HEK293 (cell line): ENCODE data around the gene RDH12.

Source experiments
- ZBTB8A ChIP-seq: fragments of 450-650 bp; formaldehyde crosslinking; IDR thresholded peaks from 2 replicates; pipeline ENCODE4 v1.5.1; 2016; ENCODE audit warnings: missing biosample characterization, missing genetic modification characterization
- ZIC2 ChIP-seq: fragments of 450-650 bp; formaldehyde crosslinking; IDR thresholded peaks from 2 replicates; pipeline ENCODE4 v1.5.1; 2016; ENCODE audit warnings: missing biosample characterization, missing genetic modification characterization
- ZNF133 ChIP-seq: fragments of 450-650 bp; formaldehyde crosslinking; IDR thresholded peaks from 2 replicates; pipeline ENCODE4 v1.5.1; 2016; ENCODE audit warnings: missing biosample characterization, missing genetic modification characterization
- TF ChIP-seq, protein P1 (sequence below): fragments of 450-650 bp; formaldehyde crosslinking; IDR thresholded peaks from 2 replicates; pipeline ENCODE4 v1.5.1; 2016; ENCODE audit warnings: missing biosample characterization, missing genetic modification characterization
- TF ChIP-seq, protein P2 (sequence below): fragments of 450-650 bp; formaldehyde crosslinking; IDR thresholded peaks from 2 replicates; pipeline ENCODE4 v1.5.1; 2016; ENCODE audit warnings: missing biosample characterization, missing genetic modification characterization

DNA sequence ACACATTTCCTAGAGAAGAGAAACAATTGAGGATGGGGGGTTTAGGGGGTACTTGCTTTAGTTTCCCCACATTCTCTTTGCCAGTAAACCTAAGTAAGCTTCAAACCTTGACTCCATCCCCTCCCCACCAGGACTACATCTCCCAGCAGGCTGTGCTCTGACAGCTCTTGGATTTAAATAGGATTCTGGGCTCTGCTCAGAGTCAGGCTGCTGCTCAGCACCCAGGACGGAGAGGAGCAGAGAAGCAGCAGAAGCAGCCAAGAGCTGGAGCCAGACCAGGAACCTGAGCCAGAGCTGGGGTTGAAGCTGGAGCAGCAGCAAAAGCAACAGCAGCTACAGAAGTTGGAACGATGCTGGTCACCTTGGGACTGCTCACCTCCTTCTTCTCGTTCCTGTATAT lies 20.6 kb downstream of the RDH12 start:
- TF ChIP-seq ZNF133 (tag by site-specific recombination) (no peak), ZBTB8A (no peak), ZIC2 (tag by site-specific recombination) (no peak)
- TF ChIP-seq, protein P1, sequence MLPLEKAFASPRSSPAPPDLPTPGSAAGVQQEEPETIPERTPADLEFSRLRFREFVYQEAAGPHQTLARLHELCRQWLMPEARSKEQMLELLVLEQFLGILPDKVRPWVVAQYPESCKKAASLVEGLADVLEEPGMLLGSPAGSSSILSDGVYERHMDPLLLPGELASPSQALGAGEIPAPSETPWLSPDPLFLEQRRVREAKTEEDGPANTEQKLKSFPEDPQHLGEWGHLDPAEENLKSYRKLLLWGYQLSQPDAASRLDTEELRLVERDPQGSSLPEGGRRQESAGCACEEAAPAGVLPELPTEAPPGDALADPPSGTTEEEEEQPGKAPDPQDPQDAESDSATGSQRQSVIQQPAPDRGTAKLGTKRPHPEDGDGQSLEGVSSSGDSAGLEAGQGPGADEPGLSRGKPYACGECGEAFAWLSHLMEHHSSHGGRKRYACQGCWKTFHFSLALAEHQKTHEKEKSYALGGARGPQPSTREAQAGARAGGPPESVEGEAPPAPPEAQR, result no peak
- TF ChIP-seq, protein P2, sequence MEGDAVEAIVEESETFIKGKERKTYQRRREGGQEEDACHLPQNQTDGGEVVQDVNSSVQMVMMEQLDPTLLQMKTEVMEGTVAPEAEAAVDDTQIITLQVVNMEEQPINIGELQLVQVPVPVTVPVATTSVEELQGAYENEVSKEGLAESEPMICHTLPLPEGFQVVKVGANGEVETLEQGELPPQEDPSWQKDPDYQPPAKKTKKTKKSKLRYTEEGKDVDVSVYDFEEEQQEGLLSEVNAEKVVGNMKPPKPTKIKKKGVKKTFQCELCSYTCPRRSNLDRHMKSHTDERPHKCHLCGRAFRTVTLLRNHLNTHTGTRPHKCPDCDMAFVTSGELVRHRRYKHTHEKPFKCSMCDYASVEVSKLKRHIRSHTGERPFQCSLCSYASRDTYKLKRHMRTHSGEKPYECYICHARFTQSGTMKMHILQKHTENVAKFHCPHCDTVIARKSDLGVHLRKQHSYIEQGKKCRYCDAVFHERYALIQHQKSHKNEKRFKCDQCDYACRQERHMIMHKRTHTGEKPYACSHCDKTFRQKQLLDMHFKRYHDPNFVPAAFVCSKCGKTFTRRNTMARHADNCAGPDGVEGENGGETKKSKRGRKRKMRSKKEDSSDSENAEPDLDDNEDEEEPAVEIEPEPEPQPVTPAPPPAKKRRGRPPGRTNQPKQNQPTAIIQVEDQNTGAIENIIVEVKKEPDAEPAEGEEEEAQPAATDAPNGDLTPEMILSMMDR, result no peak
